ENCODE results near the gene ZNF18.
"Not testable (repeated sequence)": the region's sequence is repeated elsewhere in the genome, so short reads cannot be mapped to it uniquely, and the experiment has no call there.

Gene ZNF18

DNA sequence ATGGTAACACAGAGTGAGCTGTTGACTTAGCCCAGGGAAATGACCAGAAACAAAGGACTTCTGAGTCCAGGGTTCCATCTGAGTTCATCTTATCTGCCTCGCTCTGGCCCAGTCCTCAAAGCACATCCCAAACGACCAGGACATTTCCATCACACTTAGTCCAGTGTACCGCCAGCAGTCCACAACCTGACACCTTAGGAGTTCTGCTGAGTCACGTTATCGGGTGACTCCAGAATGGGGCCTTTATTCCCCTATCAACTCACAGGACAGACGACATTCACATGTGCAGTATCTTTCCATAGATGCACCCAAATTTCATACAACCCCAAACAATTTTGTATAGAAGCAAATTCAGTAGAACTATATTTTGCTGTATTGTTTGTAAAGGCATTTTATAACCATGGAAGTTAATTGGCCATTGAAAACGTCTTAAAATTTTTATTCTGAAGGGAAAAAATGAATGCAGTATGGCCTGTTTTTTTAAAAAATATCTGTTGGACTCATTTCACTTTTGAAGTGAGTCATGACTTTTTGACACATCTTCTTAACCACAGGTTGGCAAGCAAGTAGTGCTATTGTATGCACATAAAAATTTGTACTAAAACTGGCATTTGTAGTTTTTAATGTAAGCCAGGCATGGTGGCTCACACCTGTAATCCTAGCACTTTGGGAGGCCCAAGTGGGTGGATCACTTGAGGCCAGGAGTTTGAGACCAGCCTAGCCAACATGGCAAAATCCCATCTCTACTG, 46.3 kb downstream of the ZNF18 start:
- CTCF ChIA-PET, result no interaction called here
- POLR2A ChIA-PET, result no interaction called here
- TF ChIP-seq FOXM1 (IDR thresholded peaks at IDR 0.05; ENCODE audit: borderline replicate concordance) (no peak), CTBP1 (IDR thresholded peaks at IDR 0.05; ENCODE audit: borderline replicate concordance) (no peak), FOXA1 (IDR thresholded peaks at IDR 0.05) (no peak), FOXK2 (IDR thresholded peaks at IDR 0.05) (no peak), SP1 (IDR thresholded peaks at IDR 0.05) (no peak), LEF1 (IDR thresholded peaks at IDR 0.05; ENCODE audit: borderline replicate concordance) (no peak), HDGF (IDR thresholded peaks at IDR 0.05; ENCODE audit: borderline replicate concordance) (no peak), NFRKB (IDR thresholded peaks at IDR 0.05) (no peak), BHLHE40 (IDR thresholded peaks at IDR 0.05; ENCODE audit: borderline replicate concordance) (no peak), L3MBTL2 (conservative IDR thresholded peaks at IDR 0.05) (no peak), ARNT (IDR thresholded peaks at IDR 0.05) (no peak), ELF4 (IDR thresholded peaks at IDR 0.05) (no peak), TARDBP (IDR thresholded peaks at IDR 0.05) (no peak), ZNF384 (IDR thresholded peaks at IDR 0.05) (no peak), SUZ12 (IDR thresholded peaks at IDR 0.05) (no peak)
- TF ChIP-seq, protein P1, sequence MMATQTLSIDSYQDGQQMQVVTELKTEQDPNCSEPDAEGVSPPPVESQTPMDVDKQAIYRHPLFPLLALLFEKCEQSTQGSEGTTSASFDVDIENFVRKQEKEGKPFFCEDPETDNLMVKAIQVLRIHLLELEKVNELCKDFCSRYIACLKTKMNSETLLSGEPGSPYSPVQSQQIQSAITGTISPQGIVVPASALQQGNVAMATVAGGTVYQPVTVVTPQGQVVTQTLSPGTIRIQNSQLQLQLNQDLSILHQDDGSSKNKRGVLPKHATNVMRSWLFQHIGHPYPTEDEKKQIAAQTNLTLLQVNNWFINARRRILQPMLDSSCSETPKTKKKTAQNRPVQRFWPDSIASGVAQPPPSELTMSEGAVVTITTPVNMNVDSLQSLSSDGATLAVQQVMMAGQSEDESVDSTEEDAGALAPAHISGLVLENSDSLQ (IDR thresholded peaks at IDR 0.05), result no peak
- no peak for DNase-seq (ENCODE audit: extremely low spot score)

DNA sequence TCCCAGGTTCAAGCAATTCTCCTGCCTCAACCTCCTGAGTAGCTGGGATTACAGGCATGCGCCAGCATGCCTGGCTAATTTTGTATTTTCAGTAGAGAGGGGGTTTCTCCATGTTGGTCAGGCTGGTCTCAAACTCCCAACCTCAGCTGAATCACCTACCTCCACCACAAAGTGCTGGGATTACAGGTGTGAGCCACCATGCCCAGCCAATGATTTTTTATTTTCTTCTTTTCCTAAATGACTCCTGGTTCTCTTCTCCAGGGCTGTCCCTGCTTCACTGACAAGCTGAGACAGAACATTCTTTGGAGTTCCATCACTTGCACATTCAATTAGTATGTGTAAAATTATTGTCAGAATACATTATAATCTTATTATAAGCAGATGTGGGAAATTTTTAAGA, 47.7 kb downstream of the ZNF18 start:
- DNase-seq (ENCODE audit: extremely low spot score); CTCF ChIA-PET; POLR2A ChIA-PET: not testable (repeated sequence)

DNA sequence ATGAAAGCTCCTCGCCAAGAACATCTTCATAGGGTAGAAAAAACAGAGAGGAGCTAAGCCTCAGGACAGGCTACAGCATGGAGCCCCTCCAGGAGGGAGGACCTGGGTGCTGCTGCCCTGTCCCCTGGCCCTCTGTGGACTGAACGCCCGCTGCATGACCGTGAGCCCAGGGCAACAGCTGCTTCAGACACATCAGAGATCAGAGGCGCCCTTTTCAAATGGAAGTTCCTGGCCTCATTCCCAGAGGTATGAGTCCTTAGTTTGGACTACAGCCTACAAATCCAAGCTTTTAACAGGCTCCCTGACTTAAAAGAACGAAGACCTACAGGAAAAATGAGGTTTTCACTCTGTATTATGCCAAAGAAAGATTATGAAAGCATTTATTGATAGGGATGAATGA, 48.5 kb downstream of the ZNF18 start:
- no peak for DNase-seq (ENCODE audit: extremely low spot score)
- TF ChIP-seq HDGF (IDR thresholded peaks at IDR 0.05; ENCODE audit: borderline replicate concordance), result no peak
- TF ChIP-seq NFRKB (IDR thresholded peaks at IDR 0.05), result no peak
- no peak for TF ChIP-seq BHLHE40 (IDR thresholded peaks at IDR 0.05; ENCODE audit: borderline replicate concordance)
- no peak for TF ChIP-seq FOXK2 (IDR thresholded peaks at IDR 0.05)
- no peak for TF ChIP-seq LEF1 (IDR thresholded peaks at IDR 0.05; ENCODE audit: borderline replicate concordance)
- no peak for TF ChIP-seq SP1 (IDR thresholded peaks at IDR 0.05)
- TF ChIP-seq ELF4 (IDR thresholded peaks at IDR 0.05), result no peak
- no peak for TF ChIP-seq ZNF384 (IDR thresholded peaks at IDR 0.05)
- TF ChIP-seq FOXA1 (IDR thresholded peaks at IDR 0.05), result no peak
- TF ChIP-seq, protein P1 (IDR thresholded peaks at IDR 0.05), result no peak
- no peak for TF ChIP-seq CTBP1 (IDR thresholded peaks at IDR 0.05; ENCODE audit: borderline replicate concordance)
- no peak for TF ChIP-seq ARNT (IDR thresholded peaks at IDR 0.05)
- no peak for TF ChIP-seq L3MBTL2 (conservative IDR thresholded peaks at IDR 0.05)
- no peak for TF ChIP-seq SUZ12 (IDR thresholded peaks at IDR 0.05)
- TF ChIP-seq TARDBP (IDR thresholded peaks at IDR 0.05), result no peak
- no peak for TF ChIP-seq FOXM1 (IDR thresholded peaks at IDR 0.05; ENCODE audit: borderline replicate concordance)
- POLR2A ChIA-PET, result no interaction called here
- CTCF ChIA-PET, result no interaction called here

DNA sequence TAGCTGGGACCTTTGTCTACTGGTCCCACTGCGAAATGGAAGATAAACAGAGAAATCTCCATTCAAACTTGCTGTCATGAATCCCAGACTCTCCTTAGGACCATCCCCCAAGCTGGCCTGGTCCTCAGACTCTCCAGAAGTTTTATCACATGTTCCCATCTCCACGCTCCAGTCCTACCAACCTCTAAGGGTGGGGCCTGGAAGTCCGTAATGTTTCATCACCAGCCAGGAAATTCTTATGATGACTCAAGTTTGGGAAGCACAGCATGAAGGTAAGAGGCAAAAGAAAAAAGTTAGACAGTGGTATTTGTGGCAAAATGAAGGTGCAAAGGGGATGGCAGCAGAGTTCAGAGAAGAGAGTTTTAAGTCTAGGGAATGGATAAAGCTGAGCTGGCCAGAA, 52.7 kb downstream of the ZNF18 start:
- POLR2A ChIA-PET, result no interaction called here
- no peak for TF ChIP-seq CTBP1 (IDR thresholded peaks at IDR 0.05; ENCODE audit: borderline replicate concordance)
- no peak for TF ChIP-seq L3MBTL2 (conservative IDR thresholded peaks at IDR 0.05)
- no peak for TF ChIP-seq NFRKB (IDR thresholded peaks at IDR 0.05)
- TF ChIP-seq ARNT (IDR thresholded peaks at IDR 0.05), result no peak
- TF ChIP-seq SUZ12 (IDR thresholded peaks at IDR 0.05), result no peak
- CTCF ChIA-PET, result interaction anchor here (1.1 kb wide), 1 partner anchor 1207 kb away, joined by 3 read pairs; no protein-coding TSS in a partner anchor
- no peak for DNase-seq (ENCODE audit: extremely low spot score)

DNA sequence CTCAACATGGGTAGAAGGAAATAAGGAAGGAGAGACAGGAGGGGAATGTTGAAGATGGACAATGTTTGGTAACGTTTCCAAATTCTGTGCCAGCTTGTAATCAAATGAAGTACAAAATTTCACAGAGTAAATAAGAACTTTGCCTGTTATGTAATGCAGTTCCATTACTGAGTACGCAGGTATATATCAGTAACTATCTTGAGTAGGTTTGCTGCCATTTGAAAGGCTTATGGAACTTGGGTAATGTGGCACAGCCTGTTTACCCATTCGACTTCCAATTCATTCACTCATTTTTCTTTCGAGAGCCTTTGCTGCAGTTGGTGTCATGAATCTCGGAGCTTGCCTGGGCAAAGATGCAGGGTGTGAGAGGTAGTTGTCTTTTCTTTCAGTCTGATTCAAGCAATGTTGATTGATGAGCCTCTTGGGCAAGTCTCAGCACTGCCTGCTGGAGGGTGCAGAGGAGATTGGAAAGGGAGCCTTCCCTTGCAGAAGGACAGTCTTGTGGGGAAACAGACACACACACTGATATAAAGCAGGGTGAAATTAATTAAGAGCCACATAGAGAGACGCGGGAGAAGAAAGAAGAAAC, 53.4 kb downstream of the ZNF18 start:
- DNase-seq (ENCODE audit: extremely low spot score), result no peak
- TF ChIP-seq FOXM1 (IDR thresholded peaks at IDR 0.05; ENCODE audit: borderline replicate concordance), result no peak
- TF ChIP-seq TARDBP (IDR thresholded peaks at IDR 0.05), result no peak
- no peak for TF ChIP-seq LEF1 (IDR thresholded peaks at IDR 0.05; ENCODE audit: borderline replicate concordance)
- TF ChIP-seq BHLHE40 (IDR thresholded peaks at IDR 0.05; ENCODE audit: borderline replicate concordance), result no peak
- TF ChIP-seq ELF4 (IDR thresholded peaks at IDR 0.05), result no peak
- TF ChIP-seq FOXK2 (IDR thresholded peaks at IDR 0.05), result no peak
- TF ChIP-seq NFRKB (IDR thresholded peaks at IDR 0.05), result no peak
- TF ChIP-seq, protein P1 (IDR thresholded peaks at IDR 0.05), result no peak
- no peak for TF ChIP-seq FOXA1 (IDR thresholded peaks at IDR 0.05)
- no peak for TF ChIP-seq L3MBTL2 (conservative IDR thresholded peaks at IDR 0.05)
- CTCF ChIA-PET, result no interaction called here
- POLR2A ChIA-PET, result no interaction called here

DNA sequence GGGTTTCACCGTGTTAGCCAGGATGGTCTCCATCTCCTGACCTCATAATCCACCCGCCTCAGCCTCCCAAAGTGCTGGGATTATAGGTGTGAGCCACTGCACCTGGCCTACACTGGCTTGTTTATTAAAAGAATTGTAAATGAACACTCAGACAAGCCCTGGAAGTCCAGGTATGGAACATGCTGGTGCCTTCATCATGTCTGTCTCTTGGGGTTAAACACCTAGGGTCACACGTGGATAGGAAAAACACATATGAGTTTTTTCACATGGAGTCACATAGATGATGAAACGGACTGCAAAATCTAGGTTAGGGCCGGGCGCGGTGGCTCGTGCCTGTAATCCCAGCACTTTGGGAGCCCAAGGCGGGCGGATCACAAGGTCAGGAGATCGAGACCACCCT, 54.2 kb downstream of the ZNF18 start:
- POLR2A ChIA-PET; DNase-seq (ENCODE audit: extremely low spot score); CTCF ChIA-PET: not testable (repeated sequence)

DNA sequence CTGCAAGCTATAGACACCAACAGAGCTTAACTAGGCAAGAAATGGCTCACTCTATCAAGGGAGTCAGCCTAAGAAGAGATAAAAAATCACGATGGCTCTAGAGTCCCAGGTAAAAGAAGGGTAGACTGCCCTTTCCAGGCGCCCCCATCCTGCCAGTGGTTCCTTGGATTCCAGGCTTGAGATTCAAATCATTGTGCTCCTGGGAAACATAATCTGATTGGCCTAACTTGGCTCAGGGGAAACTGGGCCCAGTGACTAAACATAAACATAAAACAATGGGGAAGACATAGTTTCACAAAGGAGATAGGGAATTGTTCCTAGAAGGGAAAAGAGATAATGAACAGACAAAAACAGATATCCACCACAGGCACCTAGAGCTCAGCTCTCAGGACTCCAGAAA, 56.4 kb downstream of the ZNF18 start:
- TF ChIP-seq CTBP1 (IDR thresholded peaks at IDR 0.05; ENCODE audit: borderline replicate concordance) (no peak), ZNF384 (IDR thresholded peaks at IDR 0.05) (no peak), HDGF (IDR thresholded peaks at IDR 0.05; ENCODE audit: borderline replicate concordance) (no peak), TARDBP (IDR thresholded peaks at IDR 0.05) (no peak), SUZ12 (IDR thresholded peaks at IDR 0.05) (no peak), SP1 (IDR thresholded peaks at IDR 0.05) (no peak), ARNT (IDR thresholded peaks at IDR 0.05) (no peak)
- TF ChIP-seq, protein P1 (IDR thresholded peaks at IDR 0.05), result no peak
- ChIA-PET POLR2A (no interaction called here), CTCF (no interaction called here)
- DNase-seq (ENCODE audit: extremely low spot score), result no peak

Data from HEK293T (cell line).